Activated CD4-positive, alpha-beta T cell treated with anti-CD3 and anti-CD28 coated beads, Interleukin-2, amount 10 ng/mL, durations not matched to agents 24 days and 14 days (primary cell): ENCODE data around the gene SPCS3. TPM values are rescaled to one million over a fixed set of nuclear protein-coding genes. Genes with fewer than 3 reads are reported as not detected.
"Not testable (repeated sequence)": the region's sequence is repeated elsewhere in the genome, so short reads cannot be mapped to it uniquely, and the experiment has no call there.

Experiments used
- DNase-seq: peaks from one replicate; pipeline ENCODE4 v3.0.0; 2022
- H3K27ac Mint-ChIP-seq: one replicate; pipeline ENCODE4 v1.8.0; 2022; ENCODE audit warnings: mild to moderate bottlenecking, mixed read lengths
- H3K27me3 Mint-ChIP-seq: one replicate; pipeline ENCODE4 v1.8.0; 2022; ENCODE audit warnings: mixed read lengths
- H3K36me3 Mint-ChIP-seq: one replicate; pipeline ENCODE4 v1.8.0; 2022; ENCODE audit warnings: low read depth, mild to moderate bottlenecking, mixed read lengths
- H3K4me1 Mint-ChIP-seq: one replicate; pipeline ENCODE4 v1.8.0; 2021; ENCODE audit warnings: mixed read lengths
- H3K4me3 Mint-ChIP-seq: one replicate; pipeline ENCODE4 v1.8.0; 2022; ENCODE audit warnings: mild to moderate bottlenecking, moderate library complexity, mixed read lengths
- H3K9me3 Mint-ChIP-seq: one replicate; pipeline ENCODE4 v1.8.0; 2021; ENCODE audit warnings: mixed read lengths
- intact Hi-C: fragments of 100-400 bp; cut with micrococcal nuclease; formaldehyde crosslinking; loops from one replicate; pipeline ENCODE4 v1.15.1; 2023
- total RNA-seq: library from RNA; stranded (reverse); gene quantifications from 2 replicates; pipeline ENCODE4 v1.2.3, GENCODE V29; 2022

Gene SPCS3
- total RNA-seq, 1 donor from 2014 or later, result 200 TPM

DNA sequence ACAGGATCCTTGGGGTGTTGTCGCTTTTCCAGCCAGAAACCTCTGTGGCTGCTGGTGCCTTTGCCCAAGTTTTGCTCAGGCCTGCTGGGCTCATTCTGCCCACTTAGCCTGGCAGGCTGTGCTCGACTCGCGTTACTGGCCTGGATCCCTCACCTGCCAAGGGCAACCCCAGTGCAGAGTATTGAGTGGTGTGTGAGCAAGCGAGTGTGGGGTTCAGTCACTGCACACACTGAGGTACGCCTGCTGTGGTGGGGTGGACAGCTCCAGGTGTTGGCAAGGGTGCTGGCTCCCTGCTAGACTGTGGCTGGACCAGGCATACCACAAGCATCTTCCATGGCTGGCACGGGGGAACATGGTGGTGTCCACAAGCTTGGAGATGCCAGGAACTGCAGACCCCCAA lies 22.6 kb downstream of the SPCS3 start:
- Mint-ChIP-seq H3K36me3 (no peaks in the 10 kb centered on the region), H3K4me3 (no peak overlapping the region), H3K27ac (no peak overlapping the region), H3K27me3 (no peaks in the 10 kb centered on the region), H3K9me3 (peaks cover 5% of the 10 kb centered on the region), H3K4me1 (no peaks in the 10 kb centered on the region)
- DNase-seq, result no peak
- intact Hi-C loops, result loop anchor here (5.0 to 10.0 kb wide), 2 partner anchors 310 to 1578 kb away; no protein-coding TSS in a partner anchor

DNA sequence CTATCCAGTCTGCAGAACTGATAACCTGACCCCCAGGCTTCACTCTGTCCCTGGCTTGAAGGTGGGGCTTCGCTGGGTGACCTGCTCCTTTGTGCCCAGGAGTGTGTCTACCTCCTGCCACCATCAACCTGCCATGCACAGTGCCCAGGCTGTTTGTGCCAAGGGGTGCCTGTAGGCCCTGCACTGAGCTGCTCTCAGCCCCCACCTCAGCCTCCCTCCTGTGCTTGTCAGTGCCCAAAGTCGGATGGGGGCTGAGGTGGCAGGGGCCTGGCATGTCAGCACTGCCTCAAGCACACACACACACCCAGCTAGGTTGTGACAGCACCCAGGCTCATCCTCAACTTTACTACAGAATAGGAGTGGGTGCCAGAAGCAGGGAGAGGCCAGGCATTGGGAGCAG lies 23.5 kb downstream of the SPCS3 start:
- Mint-ChIP-seq H3K4me1 (no peaks in the 10 kb centered on the region), H3K27ac (no peak overlapping the region), H3K36me3 (no peaks in the 10 kb centered on the region), H3K27me3 (no peaks in the 10 kb centered on the region), H3K4me3 (no peak overlapping the region), H3K9me3 (peaks cover 5% of the 10 kb centered on the region)
- intact Hi-C loops, result loop anchor here (5.0 to 10.0 kb wide), 2 partner anchors 311 to 1578 kb away; no protein-coding TSS in a partner anchor
- no peak for DNase-seq

GRCh38 chr4:176345346-176345745 lies 25.6 kb downstream of the SPCS3 start:
- intact Hi-C loops, result loop anchor here (10.0 kb wide), 1 partner anchor 1581 kb away; no protein-coding TSS in a partner anchor
- H3K27me3 Mint-ChIP-seq, DNase-seq, H3K36me3 Mint-ChIP-seq, H3K4me3 Mint-ChIP-seq, H3K9me3 Mint-ChIP-seq, H3K4me1 Mint-ChIP-seq, H3K27ac Mint-ChIP-seq: not testable (repeated sequence)

DNA sequence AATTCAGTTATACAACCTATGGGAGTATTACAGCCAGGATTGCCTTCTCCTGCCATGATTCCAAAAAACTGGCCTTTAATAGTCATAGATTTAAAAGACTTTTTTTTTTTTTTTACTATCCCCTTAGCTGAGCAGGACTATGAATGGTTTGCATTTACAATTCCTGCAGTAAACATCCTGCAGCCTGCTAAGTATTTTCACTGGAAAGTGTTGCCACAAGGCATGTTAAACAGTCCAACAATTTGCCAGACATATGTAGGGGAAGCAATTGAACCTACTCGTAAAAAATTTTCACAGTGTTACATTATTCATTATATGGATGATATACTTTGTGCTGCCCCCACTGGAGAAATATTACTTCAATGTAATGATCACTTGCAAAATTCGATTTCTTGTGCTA lies 27.1 kb downstream of the SPCS3 start:
- not testable (repeated sequence) for H3K4me3 Mint-ChIP-seq, H3K4me1 Mint-ChIP-seq, H3K27ac Mint-ChIP-seq, H3K9me3 Mint-ChIP-seq, DNase-seq, H3K36me3 Mint-ChIP-seq, H3K27me3 Mint-ChIP-seq
- intact Hi-C loops, result loop anchor here (10.0 kb wide), 1 partner anchor 1582 kb away; no protein-coding TSS in a partner anchor

- no peak for DNase-seq
- no peaks in the 10 kb centered on the region for H3K4me1 Mint-ChIP-seq
- no peaks in the 10 kb centered on the region for H3K36me3 Mint-ChIP-seq
- H3K9me3 Mint-ChIP-seq, result peaks cover 7% of the 10 kb centered on the region
- H3K27ac Mint-ChIP-seq, result no peak overlapping the region
- H3K4me3 Mint-ChIP-seq, result no peak overlapping the region
- intact Hi-C loops, result no loop called here
- H3K27me3 Mint-ChIP-seq, result no peaks in the 10 kb centered on the region
These were observed 30.9 kb downstream of the SPCS3 start for GRCh38 chr4:176350671-176351070.

- H3K4me3 Mint-ChIP-seq, result no peak overlapping the region
- H3K36me3 Mint-ChIP-seq, result no peaks in the 10 kb centered on the region
- no peak for DNase-seq
- H3K9me3 Mint-ChIP-seq, result peaks cover 4% of the 10 kb centered on the region
- H3K4me1 Mint-ChIP-seq, result no peaks in the 10 kb centered on the region
- no peaks in the 10 kb centered on the region for H3K27me3 Mint-ChIP-seq
- intact Hi-C loops, result no loop called here
- no peak overlapping the region for H3K27ac Mint-ChIP-seq
These were observed 35.1 kb downstream of the SPCS3 start for GRCh38 chr4:176354884-176355283.

DNA sequence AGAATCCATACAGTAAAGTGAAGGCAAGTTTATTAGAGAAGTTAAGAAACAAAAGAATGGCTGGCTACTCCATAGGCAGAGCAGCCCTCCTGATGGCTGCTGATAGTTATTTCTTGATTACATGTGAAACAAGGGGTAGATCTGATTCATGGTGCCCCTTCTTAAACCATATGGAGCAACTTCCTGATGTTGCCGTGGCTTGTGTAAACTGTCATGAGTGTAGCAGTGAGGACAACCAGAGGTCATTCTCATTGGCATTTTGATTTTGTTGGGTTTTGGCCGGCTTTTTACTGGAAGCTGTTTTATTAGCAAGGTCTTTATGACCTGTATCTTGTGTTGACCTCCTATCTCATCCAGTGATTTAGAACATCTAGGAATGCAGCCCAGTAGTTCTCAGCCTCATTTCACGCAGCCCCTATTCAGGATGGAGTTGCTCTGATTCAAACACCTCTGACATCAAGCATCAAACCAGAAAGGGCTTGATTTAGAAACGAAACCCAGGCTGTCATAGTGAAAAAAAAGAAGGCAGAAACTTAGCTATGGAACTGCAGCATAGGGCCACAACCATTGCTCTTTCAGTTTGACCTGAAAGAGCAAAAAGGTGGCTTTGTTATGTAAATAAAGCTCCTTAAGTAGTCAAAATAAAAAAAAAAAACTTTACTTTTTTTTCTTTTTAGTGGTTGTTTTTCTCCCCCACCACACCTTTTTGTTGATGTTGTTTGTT lies 37.8 kb downstream of the SPCS3 start:
- no peak overlapping the region for H3K4me3 Mint-ChIP-seq
- no peaks in the 10 kb centered on the region for H3K27me3 Mint-ChIP-seq
- H3K4me1 Mint-ChIP-seq, result no peaks in the 10 kb centered on the region
- H3K36me3 Mint-ChIP-seq, result no peaks in the 10 kb centered on the region
- intact Hi-C loops, result no loop called here
- peaks cover 4% of the 10 kb centered on the region for H3K9me3 Mint-ChIP-seq
- H3K27ac Mint-ChIP-seq, result no peak overlapping the region
- DNase-seq, result no peak

DNA sequence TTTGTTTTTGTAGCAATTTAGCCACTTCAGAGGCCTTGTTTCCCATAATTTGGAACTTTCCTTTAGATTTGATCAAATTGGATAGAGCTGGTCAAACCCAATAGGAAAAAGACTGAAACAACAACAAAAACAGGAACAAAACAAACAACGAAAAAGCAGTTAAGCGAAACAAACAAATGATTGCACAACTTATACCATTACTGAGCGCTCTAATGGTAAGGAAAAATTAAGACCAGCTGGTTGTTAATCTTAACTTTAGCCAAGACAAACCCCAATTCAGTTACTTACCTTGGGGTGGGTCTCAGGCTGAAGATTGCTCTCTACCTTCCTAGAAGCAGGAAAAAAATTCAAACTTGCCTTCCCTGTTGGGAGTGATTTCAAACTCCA lies 38.3 kb downstream of the SPCS3 start:
- intact Hi-C loops, result no loop called here
- H3K27ac Mint-ChIP-seq, result no peak overlapping the region

GRCh38 chr4:176359590-176359989 lies 39.8 kb downstream of the SPCS3 start:
- no peaks in the 10 kb centered on the region for H3K4me1 Mint-ChIP-seq
- H3K27me3 Mint-ChIP-seq, result no peaks in the 10 kb centered on the region
- intact Hi-C loops, result no loop called here
- no peak overlapping the region for H3K27ac Mint-ChIP-seq
- no peaks in the 10 kb centered on the region for H3K36me3 Mint-ChIP-seq
- no peak overlapping the region for H3K4me3 Mint-ChIP-seq
- no peak for DNase-seq
- H3K9me3 Mint-ChIP-seq, result no peaks in the 10 kb centered on the region

More for the DNA sequence above, 38.3 kb downstream of the SPCS3 start:
- Mint-ChIP-seq H3K4me3 (no peak overlapping the region), H3K4me1 (no peaks in the 10 kb centered on the region), H3K36me3 (no peaks in the 10 kb centered on the region), H3K9me3 (peaks cover 4% of the 10 kb centered on the region), H3K27me3 (no peaks in the 10 kb centered on the region)
- no peak for DNase-seq

- no peaks in the 10 kb centered on the region for H3K9me3 Mint-ChIP-seq
- H3K27me3 Mint-ChIP-seq, result no peaks in the 10 kb centered on the region
- DNase-seq, result no peak
- no peaks in the 10 kb centered on the region for H3K36me3 Mint-ChIP-seq
- H3K4me1 Mint-ChIP-seq, result no peaks in the 10 kb centered on the region
- H3K27ac Mint-ChIP-seq, result no peak overlapping the region
- intact Hi-C loops, result no loop called here
- no peak overlapping the region for H3K4me3 Mint-ChIP-seq
These were observed 40.7 kb downstream of the SPCS3 start for GRCh38 chr4:176360446-176360845.

- Mint-ChIP-seq H3K27ac (no peak overlapping the region), H3K9me3 (no peaks in the 10 kb centered on the region), H3K27me3 (no peaks in the 10 kb centered on the region), H3K4me1 (no peaks in the 10 kb centered on the region), H3K36me3 (no peaks in the 10 kb centered on the region), H3K4me3 (no peak overlapping the region)
- intact Hi-C loops, result no loop called here
- no peak for DNase-seq
These were observed 43.3 kb downstream of the SPCS3 start for GRCh38 chr4:176363072-176363471.

DNA sequence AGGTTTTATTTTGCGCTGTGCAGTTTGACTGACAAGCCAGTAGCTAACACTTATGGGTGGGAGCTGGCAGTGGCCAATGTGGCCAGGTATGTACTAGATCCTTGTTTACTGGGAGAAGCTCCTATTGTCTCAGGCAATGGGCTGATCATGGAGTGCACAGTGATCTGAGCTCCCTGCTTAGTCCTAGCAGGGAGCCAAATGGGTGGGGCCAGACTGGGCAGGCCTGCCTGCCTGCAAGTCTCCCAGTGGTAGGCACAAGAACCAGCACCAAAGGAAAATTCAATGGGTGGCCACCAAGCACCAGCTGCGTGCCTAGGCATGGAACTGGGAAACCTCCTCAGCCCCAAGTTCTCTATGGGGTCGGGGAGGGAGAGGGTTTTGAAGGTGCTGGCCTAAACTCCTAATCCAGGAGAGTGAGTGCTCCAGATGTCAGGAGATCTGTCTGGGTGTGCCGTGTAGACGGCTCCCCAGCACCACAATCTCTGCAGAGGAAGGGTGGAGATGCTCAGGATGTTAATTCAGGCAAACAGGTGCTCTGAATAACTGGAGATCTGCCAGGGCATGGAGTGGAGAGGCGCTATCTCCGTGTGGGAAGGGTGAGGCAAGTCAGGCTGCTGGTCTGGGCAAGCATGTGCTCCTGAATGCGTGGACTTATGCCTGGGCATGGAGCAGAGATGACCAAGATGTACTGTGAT lies 48.2 kb downstream of the SPCS3 start:
- Mint-ChIP-seq H3K27ac (no peak overlapping the region), H3K36me3 (no peaks in the 10 kb centered on the region), H3K9me3 (no peaks in the 10 kb centered on the region), H3K4me1 (no peaks in the 10 kb centered on the region), H3K27me3 (peaks cover 4% of the 10 kb centered on the region), H3K4me3 (no peak overlapping the region)
- intact Hi-C loops, result no loop called here
- DNase-seq, result no peak

DNA sequence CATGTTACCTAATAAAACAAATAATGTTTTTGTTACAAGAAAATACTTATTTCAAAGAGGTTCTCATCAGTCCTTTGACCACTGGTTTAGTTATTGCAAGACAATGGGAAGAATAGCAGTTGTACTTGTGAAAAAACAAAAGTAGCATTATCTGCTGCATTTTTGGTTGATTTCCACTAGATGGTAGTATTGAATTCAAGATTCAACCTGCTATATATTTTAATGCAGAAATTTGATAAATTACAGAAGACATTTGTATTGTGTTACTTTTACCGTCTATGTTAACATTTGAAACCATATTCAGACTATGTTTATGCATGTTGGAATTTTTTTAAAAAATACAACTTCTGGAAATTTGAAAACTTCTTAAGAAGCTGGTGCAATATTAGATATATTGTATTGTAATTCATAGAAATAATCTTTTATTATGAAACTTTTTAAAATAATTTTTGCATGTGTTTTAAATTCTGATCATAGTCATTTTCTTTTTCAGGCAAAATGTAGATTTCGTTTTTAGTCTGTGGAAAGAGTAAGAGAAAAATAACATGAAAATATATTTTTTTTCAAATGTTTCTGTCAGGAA lies 56.4 kb downstream of the SPCS3 start:
- intact Hi-C loops, result loop anchor here (2.0 to 5.0 kb wide), 2 partner anchors 415 to 966 kb away; no protein-coding TSS in a partner anchor
- Mint-ChIP-seq H3K27me3 (peaks cover 23% of the 10 kb centered on the region), H3K4me1 (no peaks in the 10 kb centered on the region), H3K36me3 (no peaks in the 10 kb centered on the region), H3K4me3 (no peak overlapping the region), H3K27ac (no peak overlapping the region), H3K9me3 (no peaks in the 10 kb centered on the region)
- DNase-seq, result no peak

GRCh38 chr4:176377780-176378179 lies 58.0 kb downstream of the SPCS3 start:
- Mint-ChIP-seq H3K4me3 (no peak overlapping the region), H3K36me3 (no peaks in the 10 kb centered on the region), H3K9me3 (no peaks in the 10 kb centered on the region), H3K4me1 (no peaks in the 10 kb centered on the region), H3K27me3 (peaks cover 19% of the 10 kb centered on the region), H3K27ac (no peak overlapping the region)
- no peak for DNase-seq
- intact Hi-C loops, result loop anchor here (1.0 to 5.0 kb wide), 3 partner anchors 413 to 965 kb away; no protein-coding TSS in a partner anchor
